Neural cell (in vitro differentiated cells): Measurements from ENCODE around the gene PGS1. TPM values are rescaled to one million over a fixed set of nuclear protein-coding genes. Genes with fewer than 3 reads are reported as not detected.

Experiments
- H2AFZ ChIP-seq: fragments of 200-600, 300-800 bp; sonication (generic), shearing (Covaris generic); 2 replicates; pipeline ENCODE4 v1.6.0; 2014; ENCODE audit warnings: low read depth, mild to moderate bottlenecking, antibody characterized with exemption, low read length, moderate library complexity
- H3F3A ChIP-seq: fragments of 200-600 bp; shearing (Covaris generic); 2 replicates; pipeline ENCODE4 v1.6.1; 2016; ENCODE audit warnings: mild to moderate bottlenecking, moderate library complexity, mixed read lengths, antibody characterized with exemption, low read length; ENCODE audit not compliant: insufficient read depth, poor library complexity, severe bottlenecking
- H3K27ac ChIP-seq: fragments of 200-600, 300-800 bp; sonication (generic), shearing (Covaris generic); 2 replicates; pipeline ENCODE4 v1.5.1; 2014; ENCODE audit warnings: mild to moderate bottlenecking, low read length, moderate library complexity
- H3K27me3 ChIP-seq: fragments of 300-800, 200-600 bp; sonication (generic), shearing (Covaris generic); 2 replicates; pipeline ENCODE4 v1.6.0; 2014; ENCODE audit warnings: mild to moderate bottlenecking, low read depth, low read length, moderate library complexity; ENCODE audit not compliant: insufficient read depth
- H3K36me3 ChIP-seq: fragments of 300-800, 200-600 bp; sonication (generic), shearing (Covaris generic); 2 replicates; pipeline ENCODE4 v1.5.1; 2014; ENCODE audit warnings: mild to moderate bottlenecking, antibody characterized with exemption, low read length, moderate library complexity; ENCODE audit not compliant: insufficient read depth
- H3K4me2 ChIP-seq: fragments of 300-800, 200-600 bp; sonication (generic), shearing (Covaris generic); 2 replicates; pipeline ENCODE4 v1.6.0; 2014; ENCODE audit warnings: mild to moderate bottlenecking, low read length
- H3K4me3 ChIP-seq: fragments of 300-800, 200-600 bp; sonication (generic), shearing (Covaris generic); 2 replicates; pipeline ENCODE4 v1.5.1; 2014; ENCODE audit warnings: mild to moderate bottlenecking, low read length, moderate library complexity
- H3K79me2 ChIP-seq: fragments of 200-600 bp; shearing (Covaris generic); replicated peaks from 2 replicates; pipeline ENCODE4 v1.6.0; 2014; ENCODE audit warnings: mild to moderate bottlenecking, low read length, moderate library complexity; ENCODE audit not compliant: insufficient read depth
- H3K9ac ChIP-seq: fragments of 300-800, 200-600 bp; sonication (generic), shearing (Covaris generic); 2 replicates; pipeline ENCODE4 v1.6.1; 2016; ENCODE audit warnings: mild to moderate bottlenecking, low read length, mixed read lengths
- H3K9me2 ChIP-seq: fragments of 200-600 bp; shearing (Covaris generic); 2 replicates; pipeline ENCODE4 v1.6.1; 2016; ENCODE audit warnings: mild to moderate bottlenecking, low read length, mixed read lengths; ENCODE audit not compliant: insufficient read depth
- H3K9me3 ChIP-seq: fragments of 200-600, 300-800 bp; sonication (generic), shearing (Covaris generic); 2 replicates; pipeline ENCODE4 v1.6.1; 2016; ENCODE audit warnings: mild to moderate bottlenecking, mixed run types, low read length, moderate library complexity, mixed read lengths
- H4K20me1 ChIP-seq: fragments of 200-600 bp; shearing (Covaris generic); 2 replicates; pipeline ENCODE4 v1.6.1; 2016; ENCODE audit warnings: mild to moderate bottlenecking, mixed run types; ENCODE audit not compliant: insufficient read depth
- CTCF ChIP-seq: fragments of 450-650 bp; IDR thresholded peaks from 2 replicates; pipeline ENCODE4 v1.5.1; 2014; ENCODE audit warnings: antibody characterized with exemption, mild to moderate bottlenecking, moderate library complexity; ENCODE audit not compliant: poor library complexity, severe bottlenecking
- EP300 ChIP-seq: fragments of 450-650 bp; conservative IDR thresholded peaks from 2 replicates; pipeline ENCODE4 v1.6.1; 2014; ENCODE audit warnings: antibody characterized with exemption, mild to moderate bottlenecking, moderate library complexity; ENCODE audit not compliant: poor library complexity, severe bottlenecking
- EZH2 ChIP-seq: fragments of 200-600, 300-800 bp; shearing (Covaris generic), sonication (generic); IDR thresholded peaks from 2 replicates; pipeline ENCODE4 v1.6.1; 2014; ENCODE audit warnings: antibody characterized with exemption, low read length, borderline replicate concordance, mild to moderate bottlenecking; ENCODE audit not compliant: insufficient read depth, poor library complexity, severe bottlenecking
- MXI1 ChIP-seq: fragments of 450-650 bp; conservative IDR thresholded peaks from 2 replicates; pipeline ENCODE4 v1.6.1; 2014; ENCODE audit warnings: antibody characterized with exemption, mild to moderate bottlenecking; ENCODE audit not compliant: poor library complexity, severe bottlenecking
- POLR2AphosphoS5 ChIP-seq: IDR thresholded peaks from 2 replicates; pipeline ENCODE4 v1.6.1; 2012
- SMC3 ChIP-seq: fragments of 450-650 bp; conservative IDR thresholded peaks from 2 replicates; pipeline ENCODE4 v1.6.1; 2014; ENCODE audit warnings: antibody characterized with exemption, mild to moderate bottlenecking, moderate library complexity; ENCODE audit not compliant: poor library complexity
- TAF1 ChIP-seq: IDR thresholded peaks from 2 replicates; pipeline ENCODE4 v1.6.1; 2012; ENCODE audit warnings: low read depth
- polyA plus RNA-seq: library from polyadenylated mRNA; depleted of rRNA; stranded (reverse); fragments of >200 nt; gene quantifications from 2 replicates; pipeline ENCODE4 v1.2.3, GENCODE V29; 2014
- TF ChIP-seq, protein P1 (sequence below): IDR thresholded peaks from 2 replicates; pipeline ENCODE4 v1.6.1; 2012; ENCODE audit warnings: borderline replicate concordance

Gene PGS1
- polyA plus RNA-seq, 1 donor from 2014 or later: 65.7 TPM

- Histone ChIP-seq H3K9me2 (no peaks in the 10 kb centered on the region), H3K27ac (no peak overlapping the region), H3K4me3 (peak overlapping the region; percentile 36), H3K79me2 (peaks cover 21% of the 10 kb centered on the region), H3K27me3 (no peaks in the 10 kb centered on the region), H3K36me3 (no peaks in the 10 kb centered on the region), H3K9me3 (no peaks in the 10 kb centered on the region), H3K4me2 (no peak overlapping the region), H4K20me1 (peaks cover 8% of the 10 kb centered on the region), H3K9ac (no peak overlapping the region), H2AFZ (no peak overlapping the region), H3F3A (no peaks in the 10 kb centered on the region)
- no peak for TF ChIP-seq CTCF
- peak; percentile 32 for TF ChIP-seq POLR2AphosphoS5
These were observed 22.2 kb upstream of the PGS1 start for GRCh38 chr17:78356101-78356713.

GRCh38 chr17:78357177-78357586 lies 21.3 kb upstream of the PGS1 start:
- Histone ChIP-seq H3K27me3 (no peaks in the 10 kb centered on the region), H3K4me2 (peak overlapping the region; percentile 39), H3K4me3 (peak overlapping the region; percentile 92), H3K9me2 (no peaks in the 10 kb centered on the region), H3K9ac (no peak overlapping the region), H2AFZ (no peak overlapping the region), H3K79me2 (peaks cover 21% of the 10 kb centered on the region), H3K9me3 (no peaks in the 10 kb centered on the region), H3F3A (no peaks in the 10 kb centered on the region), H3K27ac (no peak overlapping the region), H4K20me1 (peaks cover 8% of the 10 kb centered on the region), H3K36me3 (no peaks in the 10 kb centered on the region)
- TF ChIP-seq, protein P1, sequence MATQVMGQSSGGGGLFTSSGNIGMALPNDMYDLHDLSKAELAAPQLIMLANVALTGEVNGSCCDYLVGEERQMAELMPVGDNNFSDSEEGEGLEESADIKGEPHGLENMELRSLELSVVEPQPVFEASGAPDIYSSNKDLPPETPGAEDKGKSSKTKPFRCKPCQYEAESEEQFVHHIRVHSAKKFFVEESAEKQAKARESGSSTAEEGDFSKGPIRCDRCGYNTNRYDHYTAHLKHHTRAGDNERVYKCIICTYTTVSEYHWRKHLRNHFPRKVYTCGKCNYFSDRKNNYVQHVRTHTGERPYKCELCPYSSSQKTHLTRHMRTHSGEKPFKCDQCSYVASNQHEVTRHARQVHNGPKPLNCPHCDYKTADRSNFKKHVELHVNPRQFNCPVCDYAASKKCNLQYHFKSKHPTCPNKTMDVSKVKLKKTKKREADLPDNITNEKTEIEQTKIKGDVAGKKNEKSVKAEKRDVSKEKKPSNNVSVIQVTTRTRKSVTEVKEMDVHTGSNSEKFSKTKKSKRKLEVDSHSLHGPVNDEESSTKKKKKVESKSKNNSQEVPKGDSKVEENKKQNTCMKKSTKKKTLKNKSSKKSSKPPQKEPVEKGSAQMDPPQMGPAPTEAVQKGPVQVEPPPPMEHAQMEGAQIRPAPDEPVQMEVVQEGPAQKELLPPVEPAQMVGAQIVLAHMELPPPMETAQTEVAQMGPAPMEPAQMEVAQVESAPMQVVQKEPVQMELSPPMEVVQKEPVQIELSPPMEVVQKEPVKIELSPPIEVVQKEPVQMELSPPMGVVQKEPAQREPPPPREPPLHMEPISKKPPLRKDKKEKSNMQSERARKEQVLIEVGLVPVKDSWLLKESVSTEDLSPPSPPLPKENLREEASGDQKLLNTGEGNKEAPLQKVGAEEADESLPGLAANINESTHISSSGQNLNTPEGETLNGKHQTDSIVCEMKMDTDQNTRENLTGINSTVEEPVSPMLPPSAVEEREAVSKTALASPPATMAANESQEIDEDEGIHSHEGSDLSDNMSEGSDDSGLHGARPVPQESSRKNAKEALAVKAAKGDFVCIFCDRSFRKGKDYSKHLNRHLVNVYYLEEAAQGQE: no peak
- TF ChIP-seq MXI1 (no peak), SMC3 (no peak)

DNA sequence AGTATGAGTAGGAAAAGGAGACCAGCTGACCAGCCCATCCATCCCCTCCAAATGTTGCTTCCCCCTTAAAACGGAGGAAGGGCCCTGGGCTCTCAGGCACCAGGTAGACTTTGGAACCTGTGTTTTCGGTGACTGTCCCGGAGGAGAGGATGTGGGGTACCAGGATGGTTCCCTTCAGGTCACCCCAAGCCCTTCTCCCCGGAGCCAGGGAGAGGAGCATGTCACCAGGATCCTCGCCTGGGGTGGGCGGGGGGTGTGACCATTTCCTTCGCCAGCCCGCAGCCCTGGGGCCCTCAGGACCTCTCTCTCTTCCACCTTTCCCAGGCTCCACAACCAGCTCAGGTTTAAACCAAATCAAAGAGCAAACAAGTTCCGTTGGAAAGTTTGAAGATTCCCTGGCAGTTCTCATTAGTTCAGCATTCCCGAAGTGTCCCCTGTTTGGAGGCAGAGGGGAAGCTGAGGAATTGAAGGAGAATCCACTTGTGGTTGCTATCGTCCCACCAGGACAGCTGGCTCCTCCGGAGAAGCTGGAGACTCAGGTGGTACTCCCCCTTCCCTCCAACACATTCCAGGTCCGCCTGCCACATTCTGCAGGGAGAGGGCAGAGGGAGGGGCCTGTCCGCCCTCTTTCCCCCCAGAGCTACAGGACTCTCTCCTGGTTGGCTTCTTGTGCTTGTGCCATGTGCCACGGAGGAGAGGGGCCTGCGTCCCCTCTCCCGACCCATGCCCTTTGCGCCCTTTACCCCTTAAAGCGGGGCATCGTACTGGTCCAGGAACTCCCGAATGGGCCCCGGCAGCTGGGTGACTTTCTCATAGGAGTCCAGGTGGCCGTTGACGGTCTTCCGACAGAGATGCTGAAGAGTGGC lies 20.5 kb upstream of the PGS1 start:
- Histone ChIP-seq H3K4me3 (peak overlapping the region; percentile 92), H3K27me3 (no peaks in the 10 kb centered on the region), H2AFZ (no peak overlapping the region), H4K20me1 (peaks cover 8% of the 10 kb centered on the region), H3K27ac (no peak overlapping the region), H3K9me2 (no peaks in the 10 kb centered on the region), H3K79me2 (peaks cover 21% of the 10 kb centered on the region), H3K9me3 (no peaks in the 10 kb centered on the region), H3K9ac (peak overlapping the region; percentile 76), H3F3A (no peaks in the 10 kb centered on the region), H3K4me2 (no peak overlapping the region), H3K36me3 (no peaks in the 10 kb centered on the region)
- TF ChIP-seq POLR2AphosphoS5: no peak
- no peak for TF ChIP-seq EZH2
- TF ChIP-seq MXI1: no peak
- TF ChIP-seq TAF1: no peak
- no peak for TF ChIP-seq SMC3
- TF ChIP-seq EP300: no peak
- TF ChIP-seq, protein P1: no peak
- no peak for TF ChIP-seq CTCF
